Stimulated activated CD8-positive, alpha-beta memory T cell treated with anti-CD3 and anti-CD28 coated beads, Interleukin-12 subunit alpha, Interleukin-12 subunit beta, amount 100 ng/mL, for 24 hours (primary cell): ENCODE data around the gene PARN.
"Not testable (repeated sequence)": the region's sequence is repeated elsewhere in the genome, so short reads cannot be mapped to it uniquely, and the experiment has no call there.

ENCODE experiments used
- DNase-seq: peaks from one replicate; pipeline ENCODE4 v3.0.0-alpha.2; 2020; ENCODE audit errors: extremely low read depth

Gene PARN

GRCh38 chr16:14437426-14437825 lies 192.6 kb downstream of the PARN start:
- no peak for DNase-seq

- no peak for DNase-seq
These were observed 193.6 kb downstream of the PARN start for GRCh38 chr16:14436401-14436955.

GRCh38 chr16:14434860-14435259 lies 195.2 kb downstream of the PARN start:
- no peak for DNase-seq

- not testable (repeated sequence) for DNase-seq
These were observed 201.0 kb downstream of the PARN start for GRCh38 chr16:14428971-14429637.

- no peak for DNase-seq
These were observed 202.0 kb downstream of the PARN start for GRCh38 chr16:14428043-14428442.

- no peak for DNase-seq
These were observed 202.6 kb downstream of the PARN start for GRCh38 chr16:14427371-14427948.

GRCh38 chr16:14424595-14424994 lies 205.5 kb downstream of the PARN start:
- no peak for DNase-seq

GRCh38 chr16:14423344-14423743 lies 206.7 kb downstream of the PARN start:
- no peak for DNase-seq

GRCh38 chr16:14420721-14421488 lies 209.2 kb downstream of the PARN start:
- DNase-seq = no peak

- DNase-seq = not testable (repeated sequence)
These were observed 209.8 kb downstream of the PARN start for GRCh38 chr16:14420243-14420642.

GRCh38 chr16:14419817-14420216 lies 210.2 kb downstream of the PARN start:
- DNase-seq = no peak

GRCh38 chr16:14418795-14419225 lies 211.2 kb downstream of the PARN start:
- no peak for DNase-seq

GRCh38 chr16:14416184-14416583 lies 213.9 kb downstream of the PARN start:
- DNase-seq = no peak

- DNase-seq = no peak
These were observed 214.8 kb downstream of the PARN start for GRCh38 chr16:14415291-14415690.

GRCh38 chr16:14409563-14409962 lies 220.5 kb downstream of the PARN start:
- DNase-seq = no peak

- DNase-seq = no peak
These were observed 222.2 kb downstream of the PARN start for GRCh38 chr16:14407786-14408399.

GRCh38 chr16:14405611-14406537 lies 224.2 kb downstream of the PARN start:
- DNase-seq = no peak

GRCh38 chr16:14403001-14403389 lies 227.1 kb downstream of the PARN start:
- not testable (repeated sequence) for DNase-seq

GRCh38 chr16:14402114-14403000 lies 227.7 kb downstream of the PARN start:
- DNase-seq = not testable (repeated sequence)

GRCh38 chr16:14401711-14402061 lies 228.4 kb downstream of the PARN start:
- not testable (repeated sequence) for DNase-seq
